Brain microvascular endothelial cell (primary cell): ENCODE measurements around the gene COL11A2.
A peak's percentile ranks its signal among the peaks of the same experiment; 100 is the strongest.

Source experiments
- DNase-seq: peaks from one replicate; pipeline ENCODE4 v3.0.0-alpha.2; 2020
- H3K27ac ChIP-seq: fragments of 250-450 bp; sonication (Bioruptor Pico); 2 replicates; pipeline ENCODE4 v1.5.1; 2020; ENCODE audit warnings: mild to moderate bottlenecking, moderate library complexity
- H3K27me3 ChIP-seq: fragments of 250-450 bp; sonication (Bioruptor Pico); replicated peaks from 2 replicates; pipeline ENCODE4 v1.5.1; 2020; ENCODE audit warnings: mild to moderate bottlenecking
- H3K36me3 ChIP-seq: fragments of 250-450 bp; sonication (Bioruptor Pico); replicated peaks from 2 replicates; pipeline ENCODE4 v1.5.1; 2020; ENCODE audit warnings: mild to moderate bottlenecking
- H3K4me3 ChIP-seq: 2 replicates; pipeline ENCODE4 v1.5.1; 2011; ENCODE audit warnings: low read depth, mild to moderate bottlenecking, control low read depth, low read length, moderate library complexity
- in situ Hi-C: cut with HindIII; loops from 2 replicates; pipeline ENCODE4 v1.10.0; 2017; ENCODE audit warnings: low sequenced_read_pairs, low pct_ligation_motif_present
- TF ChIP-seq, protein P1 (sequence below): IDR thresholded peaks from 2 replicates; pipeline ENCODE4 v1.5.1; 2011; ENCODE audit warnings: low read depth, mild to moderate bottlenecking, moderate library complexity, low read length, control low read depth, inconsistent platforms; ENCODE audit errors: missing control alignments

The COL11A2 gene

DNA sequence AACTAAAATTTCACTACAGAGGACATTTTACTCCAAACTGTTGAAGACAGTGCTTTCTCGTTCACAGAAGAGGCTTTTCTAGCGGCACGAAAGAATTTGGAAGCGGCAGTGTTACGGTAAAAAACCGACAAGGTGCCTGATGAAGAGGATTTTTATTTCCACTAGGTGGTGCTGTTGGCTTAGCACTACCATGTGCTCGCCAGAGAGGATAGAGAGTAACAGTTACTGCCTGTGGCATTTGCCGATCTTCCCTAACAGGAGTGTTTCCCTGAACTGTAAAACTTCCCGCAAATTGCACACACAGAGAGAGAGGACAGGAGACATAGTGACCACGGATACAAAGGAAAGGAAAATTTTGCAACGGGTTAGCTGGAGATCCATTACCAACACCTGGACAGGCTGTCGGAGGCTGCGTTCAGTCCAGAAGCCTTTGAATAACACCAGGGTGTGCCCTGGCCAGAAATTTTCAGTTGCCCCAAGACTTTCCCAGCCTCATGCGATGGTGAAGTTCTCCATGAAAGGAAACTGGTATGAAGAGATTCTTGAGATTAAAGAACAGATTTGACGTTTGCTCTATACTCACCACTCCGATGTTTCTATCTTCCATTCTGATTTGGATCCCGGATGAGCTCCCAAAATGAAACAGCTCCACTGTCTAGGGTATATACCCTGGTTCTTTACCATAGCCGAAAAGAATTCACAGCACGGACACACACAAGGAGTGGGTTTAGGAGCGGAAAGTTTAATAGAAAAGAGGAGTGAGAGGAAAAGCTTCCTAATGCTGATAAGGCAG, 68.3 kb downstream of the COL11A2 start:
- in situ Hi-C loops = no loop called here
- H3K27ac ChIP-seq = no peak overlapping the region
- TF ChIP-seq, protein P1, sequence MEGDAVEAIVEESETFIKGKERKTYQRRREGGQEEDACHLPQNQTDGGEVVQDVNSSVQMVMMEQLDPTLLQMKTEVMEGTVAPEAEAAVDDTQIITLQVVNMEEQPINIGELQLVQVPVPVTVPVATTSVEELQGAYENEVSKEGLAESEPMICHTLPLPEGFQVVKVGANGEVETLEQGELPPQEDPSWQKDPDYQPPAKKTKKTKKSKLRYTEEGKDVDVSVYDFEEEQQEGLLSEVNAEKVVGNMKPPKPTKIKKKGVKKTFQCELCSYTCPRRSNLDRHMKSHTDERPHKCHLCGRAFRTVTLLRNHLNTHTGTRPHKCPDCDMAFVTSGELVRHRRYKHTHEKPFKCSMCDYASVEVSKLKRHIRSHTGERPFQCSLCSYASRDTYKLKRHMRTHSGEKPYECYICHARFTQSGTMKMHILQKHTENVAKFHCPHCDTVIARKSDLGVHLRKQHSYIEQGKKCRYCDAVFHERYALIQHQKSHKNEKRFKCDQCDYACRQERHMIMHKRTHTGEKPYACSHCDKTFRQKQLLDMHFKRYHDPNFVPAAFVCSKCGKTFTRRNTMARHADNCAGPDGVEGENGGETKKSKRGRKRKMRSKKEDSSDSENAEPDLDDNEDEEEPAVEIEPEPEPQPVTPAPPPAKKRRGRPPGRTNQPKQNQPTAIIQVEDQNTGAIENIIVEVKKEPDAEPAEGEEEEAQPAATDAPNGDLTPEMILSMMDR = peak; percentile 56
- DNase-seq = no peak
- peaks cover 12% of the 10 kb centered on the region for H3K27me3 ChIP-seq
- no peaks in the 10 kb centered on the region for H3K36me3 ChIP-seq
- H3K4me3 ChIP-seq = no peak overlapping the region

DNA sequence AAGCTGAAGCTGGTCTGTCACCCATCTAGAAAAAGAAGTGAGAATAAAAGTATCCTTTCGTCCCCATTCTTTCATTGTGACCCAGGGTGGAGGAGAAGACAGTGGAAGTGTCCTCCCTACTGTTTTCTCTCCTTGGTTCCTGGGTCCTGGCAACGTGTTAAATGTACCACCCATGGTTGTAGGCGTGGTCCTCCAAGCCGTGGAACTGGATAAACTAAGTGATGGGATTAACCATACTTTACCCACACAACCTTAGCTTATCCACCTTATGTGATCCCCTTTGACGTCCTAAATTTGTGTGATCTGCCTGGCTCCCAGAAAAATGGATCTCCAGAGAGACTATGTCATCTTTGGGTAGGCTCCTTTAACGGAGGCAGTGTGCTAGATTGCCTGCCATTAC, 69.1 kb downstream of the COL11A2 start:
- Histone ChIP-seq H3K4me3 (no peak overlapping the region), H3K27ac (no peak overlapping the region), H3K27me3 (peaks cover 6% of the 10 kb centered on the region), H3K36me3 (no peaks in the 10 kb centered on the region)
- no peak for DNase-seq
- TF ChIP-seq, protein P1 = no peak
- in situ Hi-C loops = no loop called here

DNA sequence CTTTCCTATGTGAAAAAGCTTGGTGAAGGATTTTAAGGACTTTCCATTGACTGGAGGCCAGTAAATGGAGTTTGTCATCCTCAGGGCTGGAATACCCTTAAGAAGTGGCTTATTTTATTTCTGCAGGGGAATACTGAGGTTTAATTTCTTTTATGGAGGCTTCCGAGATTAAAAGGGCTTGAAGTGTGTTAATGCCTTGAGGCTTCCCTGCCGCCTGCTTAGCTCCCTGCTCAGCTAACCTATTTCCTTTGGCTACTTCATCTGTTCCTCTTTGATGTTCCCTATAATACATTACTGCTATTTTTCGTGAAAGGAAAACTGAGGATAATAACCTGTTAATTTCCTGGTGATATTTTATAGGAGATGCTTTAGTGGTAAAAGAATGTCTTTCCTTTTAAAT, 72.3 kb downstream of the COL11A2 start:
- TF ChIP-seq, protein P1 = no peak
- in situ Hi-C loops = no loop called here
- no peak for DNase-seq
- Histone ChIP-seq H3K36me3 (no peaks in the 10 kb centered on the region), H3K27ac (no peak overlapping the region), H3K27me3 (peaks cover 23% of the 10 kb centered on the region), H3K4me3 (no peak overlapping the region)

DNA sequence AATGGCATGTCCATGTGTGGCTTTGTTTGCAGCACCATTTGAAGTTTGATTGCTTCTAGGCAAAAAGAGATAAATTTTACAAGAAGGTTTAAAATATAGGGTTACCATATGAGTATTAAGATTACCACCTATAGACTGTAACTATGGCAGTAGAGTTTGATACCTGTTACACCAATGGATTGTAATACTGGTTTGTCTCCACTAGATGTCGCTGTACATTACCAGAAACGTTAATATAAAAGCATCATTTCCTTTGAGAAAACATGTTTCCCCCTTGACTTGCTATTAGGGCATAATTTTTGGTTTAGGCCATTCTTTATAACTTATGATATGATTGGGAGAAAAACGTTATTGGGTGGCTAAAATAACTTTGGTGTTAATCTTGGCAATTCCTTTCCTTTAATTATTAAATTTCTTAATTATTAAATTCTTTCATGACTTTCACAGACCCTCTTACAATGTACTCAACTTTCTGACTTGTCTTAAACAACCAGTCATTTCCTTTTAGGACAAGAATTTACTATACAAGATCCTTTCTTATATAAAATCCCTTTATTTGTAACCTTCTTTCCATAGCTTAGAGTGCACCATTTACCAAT, 73.6 kb downstream of the COL11A2 start:
- TF ChIP-seq, protein P1 = peak; percentile 45
- no peak overlapping the region for H3K4me3 ChIP-seq
- H3K36me3 ChIP-seq = no peaks in the 10 kb centered on the region
- H3K27me3 ChIP-seq = peaks cover 31% of the 10 kb centered on the region
- H3K27ac ChIP-seq = no peak overlapping the region
- DNase-seq = peak; percentile 16
- in situ Hi-C loops = no loop called here

DNA sequence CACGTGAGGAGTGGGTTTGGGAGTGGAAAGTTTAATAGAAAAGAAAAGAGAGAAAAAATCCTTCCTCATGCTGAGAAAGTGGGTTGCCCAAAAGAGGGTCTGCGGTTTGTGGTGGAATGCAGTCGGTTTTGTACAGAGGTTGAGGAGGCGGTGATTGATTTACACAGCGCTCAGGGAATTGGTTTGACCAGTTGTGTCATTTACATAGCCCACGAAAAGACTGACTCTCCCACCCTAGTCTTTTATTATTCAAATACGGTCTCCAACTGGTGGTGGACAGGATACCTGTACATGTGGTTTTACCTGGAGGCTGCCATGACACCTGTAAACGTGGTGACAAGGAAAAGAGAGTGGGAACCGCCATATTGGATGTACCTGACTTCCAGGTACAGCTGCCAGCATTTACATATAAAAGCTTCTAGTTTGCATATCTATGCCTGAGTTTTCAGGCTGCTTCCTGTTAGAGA, 74.4 kb downstream of the COL11A2 start:
- H3K27me3 ChIP-seq = peaks cover 33% of the 10 kb centered on the region
- no peaks in the 10 kb centered on the region for H3K36me3 ChIP-seq
- no peak for DNase-seq
- no peak overlapping the region for H3K4me3 ChIP-seq
- TF ChIP-seq, protein P1 = no peak
- no peak overlapping the region for H3K27ac ChIP-seq
- in situ Hi-C loops = no loop called here
